HG03378 (cell line): ENCODE measurements around the gene AP3S1.
"Not testable (repeated sequence)": the region's sequence is repeated elsewhere in the genome, so short reads cannot be mapped to it uniquely, and the experiment has no call there.

Experiments used
- ATAC-seq: cut with Tn5 transposase; IDR thresholded peaks from one replicate; pipeline ENCODE4 v1.9.1; 2021; ENCODE audit warnings: mild to moderate bottlenecking, moderate library complexity; ENCODE audit not compliant: unreplicated experiment

AP3S1 gene

GRCh38 chr5:115869256-115869795, 27.6 kb downstream of the AP3S1 start:
- no peak for ATAC-seq

- ATAC-seq: no peak
These were observed 30.7 kb downstream of the AP3S1 start for GRCh38 chr5:115872447-115872846.

DNA sequence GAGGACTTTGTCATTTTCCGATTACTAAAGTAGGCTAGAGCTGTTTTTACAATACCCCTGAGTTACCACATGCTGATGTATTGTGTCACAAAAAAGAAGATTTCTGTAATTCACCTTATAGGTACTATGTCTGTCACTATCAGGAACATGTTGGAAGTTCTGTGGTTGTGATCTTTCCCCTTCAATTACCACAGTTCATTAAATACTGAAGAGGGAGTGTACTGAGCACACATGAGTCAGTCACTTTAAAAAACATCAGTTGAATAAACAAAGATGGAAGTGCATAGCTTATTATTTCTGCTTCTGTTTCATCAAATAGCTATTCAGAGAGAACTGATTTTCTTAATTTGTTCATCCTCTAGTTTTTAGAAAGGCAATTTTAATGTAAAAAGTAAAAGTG, 31.7 kb downstream of the AP3S1 start:
- ATAC-seq: no peak

DNA sequence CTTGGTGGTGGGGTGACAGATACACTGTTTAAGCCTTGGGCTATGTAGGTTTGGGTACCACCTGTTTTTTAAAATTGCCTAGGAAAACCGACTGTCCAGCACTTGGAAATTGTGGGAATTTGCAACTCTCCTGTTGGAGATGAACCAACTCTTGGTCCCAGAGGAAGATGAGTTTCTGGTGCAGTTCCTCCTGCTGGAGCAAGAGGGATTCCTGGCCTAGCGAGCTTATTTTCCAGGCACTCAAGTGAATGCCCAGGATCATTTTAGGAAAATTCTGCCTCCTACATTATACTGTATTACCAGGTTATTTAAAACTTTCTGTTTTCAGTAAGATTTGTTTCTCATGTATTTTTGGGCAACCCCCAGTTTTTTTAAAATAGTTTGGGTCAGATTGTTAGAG, 33.7 kb downstream of the AP3S1 start:
- no peak for ATAC-seq

- not testable (repeated sequence) for ATAC-seq
These were observed 35.6 kb downstream of the AP3S1 start for GRCh38 chr5:115877342-115877741.

- ATAC-seq: not testable (repeated sequence)
These were observed 40.7 kb downstream of the AP3S1 start for GRCh38 chr5:115882434-115882833.

GRCh38 chr5:115884704-115885103, 43.0 kb downstream of the AP3S1 start:
- no peak for ATAC-seq

GRCh38 chr5:115885208-115885607, 43.5 kb downstream of the AP3S1 start:
- ATAC-seq: not testable (repeated sequence)

GRCh38 chr5:115888027-115888426, 46.3 kb downstream of the AP3S1 start:
- ATAC-seq: no peak

DNA sequence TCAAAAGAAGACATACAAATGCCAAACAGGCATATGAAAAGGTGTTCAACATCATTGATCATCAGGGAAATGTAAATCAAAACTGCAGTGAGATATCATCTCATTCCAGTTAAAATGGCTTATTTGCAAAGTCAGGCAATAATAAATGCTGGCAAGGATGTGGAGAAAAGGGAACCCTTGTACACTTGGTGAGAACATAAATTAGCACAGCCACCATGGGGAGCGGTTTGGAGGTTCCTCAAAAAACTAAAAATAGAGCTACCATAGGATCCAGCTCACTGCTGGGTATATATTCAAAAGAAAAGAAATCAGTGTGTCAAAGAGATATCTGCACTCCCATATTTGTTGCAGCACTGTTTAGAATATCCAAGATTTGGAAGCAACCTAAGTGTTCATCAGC, 50.3 kb downstream of the AP3S1 start:
- no peak for ATAC-seq

GRCh38 chr5:115894342-115894741, 52.6 kb downstream of the AP3S1 start:
- no peak for ATAC-seq

DNA sequence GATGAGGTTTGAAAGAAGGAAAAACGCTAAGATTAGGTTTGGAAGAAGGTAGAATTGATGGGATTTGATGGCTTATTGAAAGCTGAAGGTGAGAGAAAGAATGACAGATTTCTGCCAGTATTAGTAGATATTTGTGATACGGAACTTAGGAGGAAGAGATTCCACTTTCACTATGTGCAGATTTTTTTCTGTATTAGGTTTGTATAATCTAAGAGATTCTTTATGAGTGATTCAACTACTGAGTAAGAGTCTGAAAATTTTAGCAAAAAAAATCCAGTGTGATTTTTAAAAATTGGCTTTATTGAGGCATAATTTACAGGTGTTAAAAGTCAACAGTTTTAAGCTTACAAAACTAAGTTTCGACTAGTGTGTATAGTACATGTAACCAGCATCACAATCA, 54.1 kb downstream of the AP3S1 start:
- no peak for ATAC-seq

DNA sequence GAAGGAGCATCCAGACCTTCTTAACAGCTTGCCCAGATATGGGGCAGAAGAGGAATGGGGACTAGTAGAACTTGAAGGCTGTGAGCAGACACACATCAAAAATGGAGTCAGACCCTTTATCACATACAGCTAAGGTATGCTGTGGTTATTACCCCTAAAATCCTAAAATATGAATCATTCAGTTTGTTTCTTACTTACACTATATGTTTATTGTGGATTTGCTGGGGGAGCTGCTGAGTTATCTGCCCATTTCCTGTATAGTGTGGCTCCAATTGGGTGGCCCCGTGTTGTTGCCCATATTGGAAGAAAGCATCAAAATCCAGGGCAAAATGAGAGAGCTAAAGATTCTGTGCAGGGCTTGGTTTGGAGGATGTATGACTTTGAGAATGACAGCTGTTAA, 56.9 kb downstream of the AP3S1 start:
- ATAC-seq: no peak

DNA sequence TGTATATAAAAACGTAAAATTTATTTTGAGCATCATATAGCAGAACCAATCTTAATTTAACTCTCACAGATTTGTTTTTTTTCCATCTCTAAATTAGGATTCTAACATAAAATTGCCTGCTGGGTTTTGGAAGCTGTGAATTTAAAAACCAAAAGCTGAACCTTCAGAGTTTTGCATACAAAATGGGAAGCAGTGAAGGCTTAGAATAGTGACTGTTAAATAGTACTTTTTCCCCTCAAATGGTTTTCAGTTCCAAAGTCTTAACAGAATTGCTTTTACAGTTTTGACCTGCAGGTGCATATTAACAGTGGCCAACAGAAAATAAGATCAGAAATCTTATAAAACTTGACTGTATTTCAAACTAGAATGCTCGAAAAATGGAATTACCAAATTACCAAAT, 65.4 kb downstream of the AP3S1 start:
- ATAC-seq: no peak

DNA sequence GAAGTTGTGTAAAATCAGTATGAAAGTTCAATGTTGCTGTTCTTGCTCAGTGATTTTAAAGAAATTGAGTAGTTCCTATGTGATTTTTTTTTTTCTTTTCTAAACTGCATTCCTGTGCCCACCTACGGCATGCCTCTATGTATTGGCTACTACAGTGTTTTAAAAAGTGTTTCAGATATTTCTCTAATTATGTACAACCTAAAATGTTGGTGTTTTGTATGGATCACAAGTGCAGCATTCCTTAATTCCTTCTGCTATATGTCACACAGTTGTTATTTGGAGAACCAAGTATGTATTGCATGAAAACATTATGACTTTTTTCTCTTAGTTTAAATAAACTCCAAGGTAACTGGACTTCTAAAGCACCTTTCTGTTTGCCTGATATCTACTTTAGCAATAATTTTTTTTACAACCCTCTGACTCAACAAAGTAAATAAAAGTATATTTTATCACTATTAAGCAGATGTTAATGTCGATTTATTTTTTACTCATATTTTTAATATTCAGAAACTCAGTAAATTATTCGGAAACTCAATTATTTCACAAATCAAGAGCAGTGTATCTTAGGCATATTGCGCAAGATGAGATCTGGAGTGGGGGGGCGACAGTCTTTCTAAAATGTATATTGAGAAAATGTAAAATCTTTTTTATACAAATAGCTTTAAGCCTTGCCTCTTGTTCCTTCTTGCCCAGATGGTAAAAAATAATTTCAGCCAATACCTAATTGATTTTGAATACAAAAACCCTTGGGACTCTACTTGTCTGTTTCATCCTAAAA, 72.1 kb downstream of the AP3S1 start:
- ATAC-seq: not testable (repeated sequence)

DNA sequence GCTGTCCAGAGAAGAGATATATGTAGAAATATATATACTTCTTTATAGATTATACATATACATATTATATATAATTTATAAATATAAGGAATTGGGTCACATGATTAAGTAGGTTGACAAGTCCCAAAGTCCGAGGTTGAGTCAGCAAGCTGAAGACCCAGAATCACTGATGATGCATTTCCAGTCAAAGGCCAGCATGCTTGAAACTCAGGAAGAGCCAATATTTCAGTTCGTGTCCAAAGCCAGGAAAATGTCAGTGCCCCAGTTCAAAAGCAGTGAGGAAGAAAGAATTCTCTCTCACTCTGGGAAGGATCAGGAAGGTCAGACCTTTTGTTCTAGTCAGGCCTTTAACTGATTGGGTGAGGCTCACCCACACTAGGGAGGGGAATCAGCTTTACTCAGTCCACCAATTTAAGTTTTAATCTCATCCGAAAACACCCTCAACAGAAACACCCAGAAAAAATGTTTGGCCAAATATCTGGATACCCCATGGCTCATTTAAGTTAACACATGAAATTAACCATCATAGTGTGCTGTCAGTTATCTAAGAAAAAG, 78.5 kb downstream of the AP3S1 start:
- ATAC-seq: no peak

DNA sequence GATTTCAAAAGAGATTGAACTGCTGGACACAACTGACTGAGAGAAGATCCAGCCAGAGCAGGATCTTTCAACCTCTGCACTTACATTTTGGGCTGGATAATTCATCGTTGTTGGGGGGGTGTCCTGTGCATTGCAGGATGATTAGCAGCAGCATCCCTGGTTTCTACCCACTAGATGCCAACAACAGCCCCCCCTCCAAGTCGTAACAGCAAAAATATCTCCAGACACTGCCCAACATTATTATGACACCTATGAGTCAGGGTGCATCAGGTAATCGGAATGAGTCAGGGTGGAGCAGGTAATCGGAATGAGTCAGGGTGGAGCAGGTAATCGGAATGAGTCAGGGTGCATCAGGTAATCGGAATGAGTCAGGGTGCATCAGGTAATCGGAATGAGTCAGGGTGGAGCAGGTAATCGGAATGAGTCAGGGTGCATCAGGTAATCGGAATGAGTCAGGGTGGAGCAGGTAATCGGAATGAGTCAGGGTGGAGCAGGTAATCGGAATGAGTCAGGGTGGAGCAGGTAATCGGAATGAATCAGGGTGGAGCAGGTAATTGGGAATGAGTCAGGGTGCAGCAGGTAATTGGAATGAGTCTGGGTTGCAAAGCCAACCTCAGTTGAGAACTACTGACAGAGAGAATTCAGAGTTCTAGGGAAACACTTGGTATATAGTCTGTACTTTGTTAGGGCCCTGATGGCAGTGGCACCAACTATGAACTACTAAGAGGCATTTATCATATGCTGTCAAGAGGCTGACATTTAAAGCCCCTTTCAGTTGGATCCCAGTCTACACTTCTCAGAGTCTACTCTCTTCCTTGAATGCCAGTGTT, 87.1 kb downstream of the AP3S1 start:
- ATAC-seq: not testable (repeated sequence)

DNA sequence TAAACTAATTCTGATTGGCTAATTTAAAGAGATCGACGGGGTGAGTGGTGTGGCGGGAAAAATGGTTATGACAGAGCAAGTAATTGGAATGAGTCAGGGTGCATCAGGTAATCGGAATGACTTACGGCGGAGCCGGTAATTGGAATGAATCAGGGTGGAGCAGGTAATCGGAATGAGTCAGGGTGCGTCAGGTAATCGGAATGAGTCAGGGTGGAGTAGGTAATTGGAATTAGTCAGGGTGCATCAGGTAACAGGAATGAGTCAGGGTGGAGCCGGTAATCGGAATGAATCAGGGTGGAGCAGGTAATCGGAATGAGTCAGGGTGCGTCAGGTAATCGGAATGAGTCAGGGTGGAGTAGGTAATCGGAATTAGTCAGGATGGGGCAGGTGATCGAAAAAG, 88.4 kb downstream of the AP3S1 start:
- ATAC-seq: not testable (repeated sequence)

GRCh38 chr5:115930630-115931337, 89.0 kb downstream of the AP3S1 start:
- no peak for ATAC-seq

DNA sequence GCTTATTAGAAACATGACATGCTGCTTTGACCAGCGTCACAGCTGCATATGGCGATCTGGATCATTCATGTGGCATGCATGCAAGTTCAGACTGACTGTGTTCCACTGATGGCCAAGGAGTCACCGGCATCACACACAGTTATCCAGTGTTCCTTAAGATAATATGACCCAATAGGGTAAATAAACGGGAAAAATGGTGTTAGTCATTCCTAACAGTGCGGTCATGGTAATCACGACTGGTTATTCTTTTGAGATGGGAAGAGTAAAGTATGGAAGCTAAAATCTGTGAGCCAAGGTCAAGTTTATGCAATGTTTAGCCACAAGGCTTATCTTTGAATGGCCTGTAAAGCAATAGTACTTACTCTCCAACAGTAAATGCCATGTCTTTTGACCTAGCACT, 91.3 kb downstream of the AP3S1 start:
- no peak for ATAC-seq

DNA sequence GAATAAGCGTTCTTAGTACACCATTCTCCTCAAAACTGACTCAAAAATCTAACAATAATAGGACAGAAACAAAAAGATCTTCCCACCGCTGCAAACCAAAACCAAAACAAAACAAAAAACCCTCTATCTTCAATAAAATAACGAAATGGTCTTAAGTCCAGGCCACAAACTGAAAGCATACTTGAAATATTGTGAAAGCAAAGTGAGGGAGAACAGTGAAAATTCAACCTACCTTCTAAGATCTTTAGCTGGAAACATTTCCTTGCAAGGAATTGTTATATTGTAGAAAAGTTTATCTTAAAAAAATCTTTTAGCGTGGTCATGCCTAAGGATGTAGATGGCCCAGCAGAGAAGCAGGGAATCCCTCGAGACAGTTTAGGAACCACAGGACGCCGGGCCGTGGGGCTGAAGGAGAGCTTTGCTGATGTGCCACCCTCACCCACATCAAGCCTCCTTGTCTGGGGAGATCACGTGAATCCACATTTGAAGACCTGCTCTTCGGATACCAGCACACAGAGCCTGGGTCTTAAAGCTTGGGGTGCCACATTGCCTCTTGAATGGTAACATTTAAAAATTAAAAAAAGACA, 92.7 kb downstream of the AP3S1 start:
- ATAC-seq: no peak
